Measurements from ENCODE around the gene RASSF4.

The RASSF4 gene

GRCh38 chr10:44929356-44930255 lies 30.0 kb upstream of the RASSF4 start:
- DNase-seq, result no peak

- DNase-seq, result no peak
Measured at GRCh38 chr10:44930904-44931620, 28.5 kb upstream of the RASSF4 start.

- DNase-seq, result no peak
Measured at GRCh38 chr10:44931621-44932516, 27.7 kb upstream of the RASSF4 start.

GRCh38 chr10:44932517-44933450 lies 26.8 kb upstream of the RASSF4 start:
- peak; percentile 10 to 20 for DNase-seq

- no peak for DNase-seq
Measured at GRCh38 chr10:44933451-44934321, 25.9 kb upstream of the RASSF4 start.

GRCh38 chr10:44934416-44935200 lies 25.0 kb upstream of the RASSF4 start:
- no peak for DNase-seq

GRCh38 chr10:44935201-44935965 lies 24.2 kb upstream of the RASSF4 start:
- no peak for DNase-seq

GRCh38 chr10:44935966-44936295 lies 23.7 kb upstream of the RASSF4 start:
- DNase-seq, result no peak

GRCh38 chr10:44936314-44936975 lies 23.2 kb upstream of the RASSF4 start:
- no peak for DNase-seq

- DNase-seq, result no peak
Measured at GRCh38 chr10:44937196-44938005, 22.2 kb upstream of the RASSF4 start.

GRCh38 chr10:44938956-44939355 lies 20.6 kb upstream of the RASSF4 start:
- DNase-seq, result no peak

- DNase-seq, result no peak
Measured at GRCh38 chr10:44939691-44940401, 19.8 kb upstream of the RASSF4 start.

GRCh38 chr10:44944354-44944753 lies 15.2 kb upstream of the RASSF4 start:
- no peak for DNase-seq

- no peak for DNase-seq
Measured at GRCh38 chr10:44946205-44946604, 13.4 kb upstream of the RASSF4 start.

- no peak for DNase-seq
Measured at GRCh38 chr10:44947371-44948152, 12.0 kb upstream of the RASSF4 start.

GRCh38 chr10:44948642-44949041 lies 11.0 kb upstream of the RASSF4 start:
- DNase-seq, result no peak

Data from NCI-H187 (cell line).